T-helper 22 cell (primary cell): Measurements from ENCODE around the gene SPEN.
"Not testable (repeated sequence)": the region's sequence is repeated elsewhere in the genome, so short reads cannot be mapped to it uniquely, and the experiment has no call there.

Source experiments
- DNase-seq: peaks from one replicate; pipeline ENCODE4 v3.0.0-alpha.2; 2020; ENCODE audit warnings: low read depth

Gene SPEN

DNA sequence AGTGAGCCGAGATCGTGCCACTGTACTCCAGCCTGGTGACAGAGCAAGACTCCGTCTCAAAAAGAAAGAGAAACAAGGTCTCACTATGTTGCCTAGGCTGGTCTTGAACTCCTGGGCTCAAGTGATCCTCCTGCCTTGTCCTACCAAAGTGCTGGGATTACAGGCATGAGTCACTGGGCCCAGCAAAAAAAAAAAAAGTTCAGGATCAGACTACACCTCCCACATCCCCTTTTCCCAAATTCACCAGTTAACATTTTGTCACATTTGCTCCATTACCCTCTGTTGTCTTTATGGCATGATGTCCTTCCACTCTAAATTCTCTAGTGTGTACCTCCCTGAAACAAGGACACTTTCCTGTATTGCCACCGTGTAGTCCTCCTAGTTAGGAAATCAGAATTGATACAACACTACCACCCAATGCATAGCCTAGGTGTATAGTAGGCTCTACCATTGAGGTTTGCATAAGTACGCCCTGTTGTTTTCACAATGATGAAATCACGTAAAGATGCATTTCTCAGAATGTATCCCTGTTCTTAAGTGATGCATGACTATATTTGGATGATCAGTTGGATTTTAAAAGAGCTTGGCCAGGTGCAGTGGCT is 10.7 kb downstream of the SPEN start:
- DNase-seq = no peak

DNA sequence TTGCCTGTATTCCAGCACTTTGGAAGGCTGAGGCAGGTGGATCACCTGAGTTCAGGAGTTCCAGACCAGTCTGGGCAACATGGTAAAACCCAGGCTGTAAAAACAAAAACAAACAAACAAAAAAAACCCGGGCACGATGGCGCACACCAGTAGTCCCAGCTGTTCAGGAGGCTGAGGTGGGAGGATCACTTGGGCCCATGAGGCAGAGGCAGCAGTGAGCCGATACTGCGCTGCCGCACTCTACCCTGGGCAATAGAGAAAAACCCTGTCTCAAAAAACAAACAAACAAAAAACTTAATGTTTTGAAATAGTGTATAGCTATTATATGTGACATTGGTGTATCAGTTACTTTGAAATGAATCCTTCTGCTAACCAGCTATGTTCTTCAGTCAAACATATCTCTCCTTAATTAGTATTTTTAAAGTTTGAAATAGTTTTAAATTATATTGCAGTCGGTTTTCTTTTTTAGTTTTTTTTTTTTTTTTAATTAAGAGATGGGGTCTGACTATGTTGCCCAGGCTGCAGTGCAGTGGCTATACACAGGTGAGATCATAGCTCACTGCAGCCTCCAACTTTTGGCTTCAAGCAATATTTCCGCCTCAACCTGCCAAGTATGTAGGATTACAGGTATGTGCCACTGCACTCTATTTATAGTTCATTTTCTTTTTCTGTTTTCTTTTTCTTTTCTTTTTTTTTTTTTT is 11.3 kb downstream of the SPEN start:
- DNase-seq = no peak

DNA sequence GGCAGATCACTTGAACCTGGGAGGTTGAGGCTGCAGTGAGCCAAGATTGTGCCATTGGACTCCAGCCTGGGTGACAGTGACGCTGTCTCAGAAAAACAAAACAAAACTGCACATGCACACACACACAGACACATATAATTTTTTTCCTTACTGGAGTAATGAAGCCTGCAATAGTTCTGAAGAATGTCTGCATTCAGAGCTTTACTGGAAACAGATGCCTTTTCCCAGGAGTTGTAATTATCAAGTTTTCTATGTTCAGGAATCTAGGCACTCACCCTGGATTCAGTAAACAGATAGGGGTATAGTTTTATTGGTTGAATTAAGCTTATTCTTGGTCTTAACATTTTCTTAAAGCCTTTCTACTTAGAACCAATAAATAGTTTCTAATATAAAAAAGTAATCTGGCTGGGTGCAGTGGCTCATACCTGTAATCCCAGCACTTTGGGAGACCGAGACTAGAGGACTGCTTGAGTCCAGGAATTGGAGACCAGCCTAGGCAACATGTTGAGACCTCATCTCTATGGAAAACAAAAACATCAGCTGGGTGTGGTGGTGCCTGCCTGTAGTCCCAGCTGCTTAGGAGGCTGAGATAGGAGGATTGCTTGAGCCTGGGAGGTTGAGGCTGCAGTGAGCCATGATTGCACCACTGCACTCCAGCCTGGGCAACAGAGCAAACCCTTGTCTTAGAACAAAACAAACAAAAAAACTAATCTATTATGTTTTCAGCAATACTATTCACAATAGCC is 15.8 kb downstream of the SPEN start:
- no peak for DNase-seq

- no peak for DNase-seq
These were observed 19.3 kb downstream of the SPEN start for GRCh38 chr1:15866721-15867201.

DNA sequence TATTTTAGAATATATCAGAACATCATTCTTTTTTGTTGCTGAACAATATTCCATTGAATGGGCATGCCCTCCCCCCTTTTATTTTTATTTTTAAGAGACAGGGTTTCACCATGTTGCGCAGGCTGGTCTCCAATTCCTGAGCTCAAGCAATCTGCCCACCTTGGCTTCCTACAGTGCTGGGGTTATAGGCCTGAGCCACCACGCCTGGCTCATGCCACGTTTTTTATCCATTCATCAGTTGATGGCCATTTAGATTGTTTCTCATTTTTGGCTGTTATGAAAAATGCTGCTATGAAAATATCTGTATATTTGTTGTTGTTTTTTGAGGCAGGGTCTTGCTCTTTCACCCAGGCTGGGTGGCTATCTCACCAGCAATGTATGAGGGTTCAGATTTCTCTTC is 19.8 kb downstream of the SPEN start:
- DNase-seq = no peak

DNA sequence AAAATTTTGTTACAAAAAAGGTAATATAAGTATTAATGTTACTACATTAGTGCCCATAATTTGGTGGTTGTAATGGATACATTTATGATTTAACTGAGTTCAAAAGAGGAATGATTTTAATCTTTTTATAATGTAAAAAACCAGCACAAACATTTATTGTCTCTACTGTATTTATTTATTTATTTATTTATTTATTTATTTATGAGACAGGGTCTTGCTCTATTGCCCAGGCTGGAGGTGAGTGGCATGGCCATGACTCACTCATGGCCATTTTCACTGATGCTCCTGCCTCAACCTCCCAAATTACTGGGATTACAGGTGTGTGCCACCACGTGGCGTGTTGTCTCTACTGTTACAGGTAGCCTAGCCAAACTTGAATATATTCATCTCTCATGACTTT is 21.9 kb downstream of the SPEN start:
- no peak for DNase-seq

DNA sequence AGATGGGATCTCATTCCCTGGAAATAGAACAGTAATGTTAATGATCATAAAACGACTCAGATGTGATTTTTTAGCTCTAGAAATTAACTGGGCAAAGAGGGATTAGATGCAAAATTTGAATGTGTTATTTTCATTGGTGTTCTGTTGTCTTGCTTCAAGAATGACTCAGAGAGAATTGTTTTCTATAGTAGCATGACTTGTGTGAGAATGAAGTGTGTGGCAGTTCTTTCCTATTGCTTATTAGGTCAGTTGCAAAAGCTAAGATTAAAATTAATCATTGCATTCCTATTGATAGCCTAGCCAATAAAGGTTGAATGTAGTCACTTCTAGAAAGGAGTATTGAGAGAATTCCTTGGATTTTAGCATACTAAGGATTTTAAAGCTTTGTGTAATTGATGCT is 22.9 kb downstream of the SPEN start:
- no peak for DNase-seq

DNA sequence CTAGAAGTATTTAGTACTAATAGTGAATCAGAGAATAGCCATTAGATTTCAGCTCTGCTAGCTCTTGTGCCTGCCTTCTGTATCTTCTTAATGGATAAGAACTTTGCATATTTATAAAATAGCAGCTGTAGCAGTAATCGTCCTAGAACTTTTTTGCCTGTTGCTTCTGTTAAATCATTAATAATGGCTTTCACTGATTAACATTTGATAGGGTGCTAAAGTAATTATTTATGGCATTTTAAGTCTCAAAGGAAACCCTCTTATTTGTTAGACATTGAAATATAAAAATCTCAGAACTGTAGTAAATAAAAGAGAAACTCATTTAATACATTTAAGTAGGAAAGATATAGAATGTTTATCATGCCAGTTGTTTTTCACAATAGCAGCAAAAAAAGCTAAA is 27.0 kb downstream of the SPEN start:
- no peak for DNase-seq

GRCh38 chr1:15876357-15877055 is 29.0 kb downstream of the SPEN start:
- DNase-seq = no peak

DNA sequence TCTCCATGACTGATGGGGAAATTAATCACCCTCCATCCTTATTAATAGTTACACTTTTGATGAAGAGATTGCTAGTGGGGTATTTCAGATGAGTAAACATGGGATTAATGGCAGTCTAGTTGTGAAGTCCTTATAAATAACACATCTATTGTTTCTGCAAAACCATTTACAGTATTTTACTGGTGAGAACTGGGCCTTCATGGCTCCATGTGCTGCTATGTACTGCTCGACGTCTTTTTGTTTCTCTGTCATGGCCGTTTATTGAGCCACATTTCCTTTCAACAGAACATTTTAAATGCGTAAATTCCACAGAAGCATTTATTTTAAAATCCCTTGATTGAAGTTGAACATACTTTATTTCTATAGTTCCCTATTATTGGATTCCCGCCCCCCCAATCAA is 34.5 kb downstream of the SPEN start:
- no peak for DNase-seq

DNA sequence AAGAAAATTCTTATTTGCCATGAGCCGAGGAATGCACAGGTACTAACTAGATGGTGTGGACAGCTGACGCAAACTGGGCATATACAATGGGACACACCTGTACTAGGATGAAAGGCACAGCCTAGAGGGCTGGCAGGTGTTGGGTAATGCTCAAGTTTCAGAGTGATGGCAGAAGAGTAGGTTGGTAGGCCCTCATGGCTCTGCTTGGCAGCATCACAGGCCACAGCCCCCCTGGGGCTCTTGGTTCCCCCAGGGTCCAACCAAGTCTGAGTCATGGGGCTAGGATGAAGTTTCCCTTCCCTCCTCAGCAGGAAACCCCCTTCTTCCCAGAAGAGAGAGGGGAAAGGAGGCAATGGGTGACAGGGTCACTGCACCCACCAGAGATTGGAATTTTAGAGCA is 35.2 kb downstream of the SPEN start:
- DNase-seq = no peak

- DNase-seq = no peak
These were observed 35.8 kb downstream of the SPEN start for GRCh38 chr1:15883326-15883725.

- no peak for DNase-seq
These were observed 37.0 kb downstream of the SPEN start for GRCh38 chr1:15884477-15884876.

DNA sequence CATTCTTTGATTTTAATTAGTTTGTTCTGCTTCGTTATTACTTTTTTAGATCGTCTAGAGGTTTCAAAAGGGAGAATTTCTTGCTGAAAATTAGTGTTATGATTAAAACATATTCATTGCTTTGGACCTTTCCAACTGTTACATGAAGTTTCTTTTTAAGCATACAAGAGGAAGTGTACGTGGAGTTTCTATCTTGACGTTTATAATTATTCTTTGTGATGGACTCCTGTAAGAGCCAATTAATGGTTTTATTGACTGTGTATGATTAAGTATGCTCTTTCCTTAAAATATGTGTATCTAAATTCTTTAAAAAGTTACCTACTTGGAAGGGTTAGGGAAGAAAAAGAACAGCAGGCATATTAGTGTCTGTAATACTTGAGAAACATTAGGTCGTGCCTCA is 37.8 kb downstream of the SPEN start:
- DNase-seq = no peak

DNA sequence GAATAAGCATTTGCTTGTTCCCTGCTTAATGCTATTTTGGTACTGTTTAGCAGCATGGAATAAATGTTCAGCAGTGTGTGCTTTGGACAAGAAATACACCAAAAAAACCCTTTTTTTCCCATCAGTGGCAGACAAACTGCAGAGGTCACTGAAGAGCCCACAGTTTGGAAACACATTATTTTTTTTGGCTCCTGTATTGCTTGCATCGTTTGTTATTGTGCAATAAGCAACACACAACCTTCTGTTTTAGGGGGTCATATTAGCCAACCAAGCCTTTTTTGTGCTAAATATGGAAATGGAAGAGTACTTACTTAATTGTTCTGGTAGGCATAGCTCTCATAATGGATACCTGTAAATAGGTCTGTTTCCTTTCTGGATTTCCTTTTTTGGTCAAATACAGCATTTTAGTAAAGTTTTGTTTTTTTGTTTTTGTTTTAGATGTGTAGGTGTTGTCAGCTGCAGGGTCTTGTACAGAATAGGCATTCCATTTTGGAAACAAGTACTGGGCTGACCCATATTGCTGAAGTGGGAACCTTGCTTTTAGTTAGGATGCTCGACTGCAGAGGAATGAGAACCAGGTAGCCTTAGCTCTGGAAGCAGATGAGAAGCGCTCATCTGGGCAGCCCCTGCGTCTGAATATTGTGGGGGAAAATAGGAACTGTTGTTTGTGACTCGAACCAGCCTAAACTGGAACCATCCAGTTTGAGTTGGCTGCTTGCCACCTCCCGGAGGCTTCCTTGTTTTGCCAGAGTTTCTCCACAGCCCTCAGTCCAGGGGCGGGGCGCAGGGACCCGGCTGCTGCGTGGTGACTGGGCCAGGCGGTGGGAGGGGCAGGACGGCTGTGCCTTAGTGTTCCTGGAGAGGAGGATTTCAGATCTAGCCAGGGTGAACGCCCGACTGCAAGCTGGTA is 38.4 kb downstream of the SPEN start:
- no peak for DNase-seq

GRCh38 chr1:15886611-15887167 is 39.2 kb downstream of the SPEN start:
- DNase-seq = no peak

DNA sequence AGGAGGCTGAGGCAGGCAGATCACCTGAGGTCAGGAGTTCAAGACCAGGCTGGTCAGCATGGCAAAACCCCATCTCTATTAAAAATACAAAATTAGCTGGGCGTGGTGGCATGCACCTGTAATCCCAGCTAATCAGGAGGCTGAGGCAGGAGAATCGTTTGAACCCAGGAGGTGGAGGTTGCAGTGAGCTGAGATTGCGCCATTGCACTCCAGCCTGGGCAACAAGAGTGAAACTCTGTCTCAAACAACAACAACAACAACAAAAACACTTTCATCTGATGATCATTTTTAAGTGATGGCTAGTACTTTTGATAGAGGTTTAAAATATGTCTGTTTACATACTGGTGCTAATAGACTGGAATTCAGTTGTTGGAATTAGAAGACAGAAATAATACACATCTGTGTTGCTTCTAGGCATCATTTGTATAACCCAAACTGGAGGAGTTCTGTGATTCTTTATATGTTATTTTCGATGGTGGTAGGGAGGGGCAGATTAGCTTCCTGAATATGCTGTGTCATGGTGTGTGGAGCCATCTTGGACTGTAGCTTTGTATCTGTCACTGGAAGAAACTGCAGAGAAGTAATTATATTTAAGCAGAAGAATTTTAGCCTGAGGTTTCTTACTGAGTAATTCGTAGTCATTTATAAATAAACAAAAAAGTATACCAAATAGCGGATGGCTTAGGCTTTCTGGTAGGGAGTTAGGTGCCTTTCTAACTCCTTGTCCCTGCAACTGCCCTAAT is 45.5 kb downstream of the SPEN start:
- not testable (repeated sequence) for DNase-seq

DNA sequence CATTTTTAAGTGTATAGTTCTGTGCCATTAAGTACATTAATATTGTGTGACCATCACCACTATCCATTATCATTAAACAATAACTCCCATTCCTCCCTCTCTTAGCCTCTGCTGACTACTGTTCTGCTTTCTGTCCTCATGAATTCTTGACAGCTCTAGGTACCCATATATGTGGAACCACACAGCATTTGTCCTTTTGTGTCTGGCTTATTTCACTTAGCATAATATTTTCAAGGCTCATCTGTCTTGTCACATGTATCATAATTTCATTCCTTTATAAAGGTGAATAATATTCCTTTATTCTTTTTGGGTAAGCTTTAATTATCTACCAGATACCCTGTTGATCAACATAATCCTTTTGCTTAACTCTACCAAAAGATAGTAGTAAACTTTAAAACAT is 47.7 kb downstream of the SPEN start:
- DNase-seq = no peak

DNA sequence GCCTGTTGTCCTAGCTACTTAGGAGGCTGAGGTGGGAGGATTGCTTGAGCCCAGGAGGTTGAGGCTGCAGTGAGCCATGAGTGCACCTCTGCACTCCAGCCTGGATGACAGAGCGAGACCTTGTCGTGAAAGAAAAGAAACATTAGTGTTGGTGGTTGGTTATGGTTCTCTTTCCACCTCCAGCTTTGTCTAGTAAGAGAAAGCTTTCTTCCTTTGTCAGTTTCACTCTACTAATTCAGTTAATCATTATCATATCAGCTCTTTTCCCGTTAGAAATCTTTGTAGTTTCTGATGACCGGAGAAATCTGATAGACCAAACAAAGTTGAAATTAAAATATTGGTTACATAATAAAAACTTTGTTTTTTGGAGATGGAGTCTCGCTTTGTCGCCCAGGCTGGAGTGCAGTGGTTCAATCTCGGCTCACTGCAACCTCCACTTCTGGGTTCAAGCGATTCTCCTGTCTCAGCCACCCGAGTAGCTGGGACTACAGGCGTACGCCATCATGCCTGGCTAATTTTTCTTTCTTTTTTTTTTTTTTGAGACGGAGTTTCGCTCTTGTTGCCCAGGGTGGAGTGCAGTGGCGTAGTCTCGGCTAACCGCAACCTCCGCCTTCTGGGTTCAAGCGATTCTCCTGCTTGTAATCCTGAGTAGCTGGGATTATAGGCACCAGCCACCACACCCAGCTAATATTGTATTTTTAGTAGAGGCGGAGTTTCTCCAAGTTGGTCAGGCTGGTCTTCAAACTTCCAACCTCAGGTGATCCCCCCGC is 49.5 kb downstream of the SPEN start:
- not testable (repeated sequence) for DNase-seq

DNA sequence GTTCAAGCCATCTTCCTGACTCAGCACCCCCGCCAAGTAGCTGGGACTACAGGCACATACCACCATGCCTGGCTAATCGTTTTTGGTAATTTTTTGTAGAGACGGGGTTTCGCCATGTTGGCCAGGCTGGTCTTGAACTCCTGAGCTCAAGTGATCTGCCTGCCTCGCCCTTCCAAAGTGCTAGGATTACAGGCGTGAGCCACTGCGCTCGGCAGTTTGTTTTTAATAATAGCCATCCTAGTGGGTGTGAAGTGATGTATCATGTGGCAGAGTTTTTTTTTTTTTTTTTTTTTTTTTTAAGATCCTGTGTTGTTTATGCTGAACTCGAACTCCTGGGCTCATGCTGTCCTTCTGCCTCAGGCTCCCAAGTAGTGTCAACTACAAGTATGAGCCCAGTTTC is 51.8 kb downstream of the SPEN start:
- DNase-seq = no peak
